Endothelial cell of hepatic sinusoid (primary cell): ENCODE data around the gene UQCC3.
"Not testable (repeated sequence)": the region's sequence is repeated elsewhere in the genome, so short reads cannot be mapped to it uniquely, and the experiment has no call there.

Experiments
- in situ Hi-C: cut with HindIII; loops from 2 replicates; pipeline ENCODE4 v1.10.0; 2017; ENCODE audit warnings: low sequenced_read_pairs

UQCC3 gene, protein sequence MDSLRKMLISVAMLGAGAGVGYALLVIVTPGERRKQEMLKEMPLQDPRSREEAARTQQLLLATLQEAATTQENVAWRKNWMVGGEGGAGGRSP

DNA sequence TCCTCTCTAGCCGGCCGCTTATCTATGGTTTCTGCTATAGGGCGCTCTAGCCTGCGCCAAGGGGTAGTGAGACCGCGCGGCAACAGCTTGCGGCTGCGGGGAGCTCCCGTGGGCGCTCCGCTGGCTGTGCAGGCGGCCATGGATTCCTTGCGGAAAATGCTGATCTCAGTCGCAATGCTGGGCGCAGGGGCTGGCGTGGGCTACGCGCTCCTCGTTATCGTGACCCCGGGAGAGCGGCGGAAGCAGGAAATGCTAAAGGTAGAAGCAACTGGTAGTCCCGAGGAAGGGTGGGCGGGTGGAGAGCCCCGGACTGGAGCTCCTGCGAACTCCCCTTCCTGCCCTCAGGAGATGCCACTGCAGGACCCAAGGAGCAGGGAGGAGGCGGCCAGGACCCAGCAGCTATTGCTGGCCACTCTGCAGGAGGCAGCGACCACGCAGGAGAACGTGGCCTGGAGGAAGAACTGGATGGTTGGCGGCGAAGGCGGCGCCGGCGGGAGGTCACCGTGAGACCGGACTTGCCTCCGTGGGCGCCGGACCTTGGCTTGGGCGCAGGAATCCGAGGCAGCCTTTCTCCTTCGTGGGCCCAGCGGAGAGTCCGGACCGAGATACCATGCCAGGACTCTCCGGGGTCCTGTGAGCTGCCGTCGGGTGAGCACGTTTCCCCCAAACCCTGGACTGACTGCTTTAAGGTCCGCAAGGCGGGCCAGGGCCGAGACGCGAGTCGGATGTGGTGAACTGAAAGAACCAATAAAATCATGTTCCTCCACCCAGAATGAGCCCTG is at the start of gene UQCC3, which contains the start of gene LBHD1:
TSS of gene UQCC3 (plus strand) at position 66 of the 782 bp plus-strand sequence. CDS start at position 139, 73 bp downstream.
TSS of gene LBHD1 (minus strand) at position 660 of the 782 bp plus-strand sequence. CDS start 2,236 bp downstream, outside the sequence.
- in situ Hi-C loops = loop anchor here (5.0 kb wide), 1 partner anchor 101 kb away; the partner anchor contains the start of gene TAF6L

DNA sequence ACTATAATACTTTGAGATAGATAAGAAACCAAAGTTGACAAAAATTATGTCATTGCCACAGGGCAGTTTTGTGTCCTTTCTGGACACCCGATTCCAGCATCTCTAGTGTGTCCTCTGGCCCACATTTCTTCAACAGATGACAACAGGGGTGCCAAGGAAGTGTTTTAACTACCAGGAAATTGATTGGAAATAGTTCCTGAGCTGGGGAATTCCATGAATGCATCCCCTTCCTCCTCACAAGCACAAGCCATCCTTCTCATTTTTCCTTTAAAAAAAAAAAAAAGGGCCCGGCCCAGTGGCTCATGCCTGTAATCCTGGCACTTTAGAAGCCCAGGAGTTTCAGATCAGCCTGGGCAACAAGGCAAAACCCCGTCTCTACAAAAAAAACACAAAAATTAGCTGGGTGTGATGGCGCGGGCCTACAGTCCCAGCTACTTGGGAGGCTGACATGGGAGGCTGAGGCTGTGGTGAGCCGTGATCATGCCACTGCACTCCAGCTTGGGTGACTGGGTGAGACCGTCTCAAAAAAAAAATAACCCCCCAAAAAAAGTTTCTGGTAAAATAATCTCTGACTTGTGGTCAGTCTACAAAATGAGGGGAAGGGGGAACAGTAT is 48.9 kb upstream of the UQCC3 start:
- in situ Hi-C loops = no loop called here

DNA sequence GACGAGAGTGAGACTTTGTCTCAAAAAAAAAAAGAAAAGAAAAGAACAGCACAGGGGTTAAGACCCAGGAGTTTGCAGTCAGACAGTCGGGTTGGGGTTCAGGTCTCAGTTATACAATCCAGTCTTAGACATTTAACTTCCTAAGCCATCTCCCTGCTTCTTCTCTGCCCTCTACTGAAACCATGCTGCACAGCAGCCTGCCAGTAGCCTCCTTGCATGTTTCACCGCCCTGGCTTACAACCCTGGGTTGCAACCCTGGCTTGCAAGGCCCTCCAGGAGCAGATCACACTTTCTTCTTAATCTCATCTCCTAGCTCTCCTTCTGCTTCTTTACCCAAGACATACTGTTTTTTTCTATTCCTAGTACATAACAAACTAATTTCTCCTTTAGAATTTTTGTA is 43.8 kb upstream of the UQCC3 start:
- in situ Hi-C loops = no loop called here

DNA sequence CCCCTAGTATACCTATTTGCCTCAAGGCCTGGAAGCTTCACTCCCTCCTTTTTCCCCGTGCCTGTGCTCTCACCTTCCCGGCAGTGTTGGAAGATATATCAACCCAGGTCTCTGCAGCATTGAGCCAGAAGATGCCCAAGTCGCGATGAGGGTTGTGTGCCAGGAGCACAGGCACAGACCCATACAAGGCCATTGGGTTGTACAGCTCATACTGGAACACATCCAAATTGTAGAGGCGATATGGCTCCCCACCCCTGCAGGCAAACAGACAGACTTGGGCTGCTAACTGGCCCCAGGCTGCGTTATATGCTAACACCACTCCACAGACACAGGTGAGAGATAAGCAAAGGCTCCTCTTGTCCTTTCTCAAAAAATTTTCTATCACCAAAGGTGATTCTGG is 39.0 kb upstream of the UQCC3 start:
- in situ Hi-C loops = loop anchor here (10.0 kb wide), 3 partner anchors 48 to 208 kb away; no protein-coding TSS in a partner anchor

DNA sequence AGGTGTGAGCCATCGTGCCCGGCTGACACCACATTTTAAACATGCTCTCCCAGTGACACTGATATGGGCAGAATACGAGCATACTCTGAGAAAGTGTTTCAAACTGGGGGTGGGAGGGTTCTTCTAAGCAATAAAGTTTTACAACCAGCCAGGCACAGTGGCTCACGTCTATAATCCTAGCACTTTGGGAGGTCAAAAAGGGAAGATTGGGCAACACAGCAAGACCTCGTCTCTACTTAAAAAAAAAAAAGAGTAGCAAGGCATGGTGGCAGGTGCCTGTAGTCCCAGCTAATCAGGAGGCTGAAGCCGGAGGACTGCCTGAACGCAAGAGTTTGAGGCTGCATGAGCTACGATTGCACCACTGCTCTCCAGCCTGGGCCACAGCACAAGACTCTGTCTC is 27.3 kb upstream of the UQCC3 start:
- in situ Hi-C loops = no loop called here

DNA sequence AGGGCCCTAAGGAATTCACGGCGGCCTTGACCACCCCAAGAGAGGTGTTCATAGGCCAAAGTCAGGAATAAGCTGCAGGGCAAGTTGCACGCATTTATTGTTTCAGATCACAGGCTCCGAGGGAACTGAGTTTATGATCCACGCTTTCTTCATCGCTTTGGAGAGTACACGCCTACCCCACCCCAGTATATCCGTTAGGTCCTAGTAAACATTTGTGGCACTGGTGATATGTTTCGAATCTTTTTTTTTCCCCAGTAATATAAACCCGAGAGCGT is 25.9 kb upstream of the UQCC3 start:
- in situ Hi-C loops = no loop called here

DNA sequence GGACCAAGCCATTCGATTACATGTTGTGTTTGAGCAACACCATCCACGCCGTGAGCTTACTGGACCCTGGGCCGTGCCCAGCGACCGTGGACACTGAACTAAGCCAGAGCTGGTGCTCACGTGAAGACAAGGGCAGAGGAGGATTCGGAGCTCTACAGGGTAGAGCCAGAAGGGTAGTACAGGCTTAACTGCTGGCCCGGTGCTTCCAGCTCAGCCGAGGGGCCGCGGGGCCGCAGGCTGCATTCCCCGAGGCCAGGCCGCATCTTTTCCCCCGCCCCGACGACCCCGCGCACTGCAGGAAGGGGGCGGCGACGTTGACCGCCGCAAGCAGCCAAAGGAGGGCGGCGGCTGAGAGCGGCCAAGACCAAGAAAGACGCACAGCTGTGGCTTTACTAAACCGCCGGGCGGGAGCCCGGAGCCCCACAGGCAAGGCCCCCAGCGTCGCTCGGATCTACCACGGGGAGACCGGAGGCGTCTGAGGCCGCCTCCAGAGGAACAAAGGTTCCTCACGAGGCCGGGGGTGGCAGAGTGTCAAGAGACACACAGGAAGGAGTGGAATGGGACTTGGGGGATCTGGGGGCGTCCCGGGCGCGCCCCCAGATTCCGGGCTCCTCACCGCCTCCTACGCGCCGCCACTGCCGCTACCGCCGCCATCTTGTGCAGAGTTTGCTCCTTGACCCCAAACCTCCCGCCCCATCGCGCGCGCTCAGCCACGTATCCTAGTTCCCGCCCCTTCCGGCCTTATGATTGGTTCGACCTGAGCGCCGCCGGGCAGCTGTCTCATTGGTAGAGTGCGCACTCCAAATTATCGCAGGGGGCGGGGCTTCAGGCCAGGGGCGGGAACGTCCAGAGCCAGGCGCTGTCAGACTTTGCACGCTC is 25.3 kb upstream of the UQCC3 start, which contains the start of gene GANAB:
TSS of gene GANAB (minus strand) at position 668 of the 879 bp plus-strand sequence. CDS start at position 654, 14 bp downstream.
- in situ Hi-C loops = no loop called here

DNA sequence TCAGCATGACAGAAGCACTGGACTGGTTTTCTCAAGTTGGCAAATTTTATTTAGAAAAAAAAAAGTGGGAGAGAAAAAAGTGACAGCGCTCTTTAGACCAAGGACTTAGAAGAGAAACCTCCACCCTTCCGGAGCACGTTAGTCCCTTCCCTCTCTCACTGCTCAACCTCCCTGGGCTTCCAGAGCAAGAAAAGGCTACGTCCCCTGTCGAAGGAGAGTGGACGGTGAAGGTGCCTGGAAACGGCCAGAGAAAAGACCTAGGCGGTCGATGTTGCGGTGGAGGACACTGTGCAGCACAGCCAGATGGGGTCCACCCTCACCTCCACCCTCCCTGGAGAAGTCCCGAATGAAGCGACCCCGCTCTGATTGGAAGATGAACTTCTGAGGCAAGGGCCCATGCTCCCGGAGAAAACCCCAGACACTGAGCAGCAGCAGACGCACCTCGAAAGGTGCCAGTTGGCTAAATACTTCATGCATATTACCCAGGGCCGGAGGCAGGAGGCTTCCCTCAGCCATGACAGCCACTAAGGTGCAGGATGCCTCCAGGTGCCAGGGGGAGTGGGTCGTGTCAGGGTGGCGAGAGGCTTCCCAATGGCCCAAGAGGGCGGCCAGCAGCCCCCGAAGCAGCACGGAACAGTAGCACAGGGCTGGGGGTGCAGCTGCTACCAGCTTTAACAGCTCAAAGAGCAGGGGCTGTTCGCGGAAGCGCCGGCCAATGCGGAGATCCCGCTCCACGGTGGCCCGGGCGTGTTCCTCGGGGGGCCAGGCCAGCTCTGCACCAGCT is 24.5 kb upstream of the UQCC3 start:
- in situ Hi-C loops = no loop called here

DNA sequence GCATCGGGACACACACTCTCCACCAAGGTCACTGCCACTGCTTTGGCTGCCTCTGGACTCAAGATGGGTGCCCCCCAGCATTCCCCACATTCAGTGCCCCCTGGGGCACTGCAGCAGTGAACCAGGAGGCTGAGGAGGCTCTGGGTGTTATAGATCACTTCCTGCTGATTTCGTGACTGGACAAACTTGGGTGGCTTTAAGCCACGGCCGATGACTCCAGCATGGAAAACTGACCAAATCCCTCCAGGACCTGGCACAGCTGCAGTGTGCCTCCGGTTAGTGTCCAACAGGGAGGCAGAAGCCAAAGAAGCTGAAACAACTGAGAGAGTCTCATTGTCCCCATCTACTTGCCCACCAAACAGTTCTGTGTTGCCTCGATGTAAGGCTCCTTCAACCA is 23.9 kb upstream of the UQCC3 start:
- in situ Hi-C loops = no loop called here

DNA sequence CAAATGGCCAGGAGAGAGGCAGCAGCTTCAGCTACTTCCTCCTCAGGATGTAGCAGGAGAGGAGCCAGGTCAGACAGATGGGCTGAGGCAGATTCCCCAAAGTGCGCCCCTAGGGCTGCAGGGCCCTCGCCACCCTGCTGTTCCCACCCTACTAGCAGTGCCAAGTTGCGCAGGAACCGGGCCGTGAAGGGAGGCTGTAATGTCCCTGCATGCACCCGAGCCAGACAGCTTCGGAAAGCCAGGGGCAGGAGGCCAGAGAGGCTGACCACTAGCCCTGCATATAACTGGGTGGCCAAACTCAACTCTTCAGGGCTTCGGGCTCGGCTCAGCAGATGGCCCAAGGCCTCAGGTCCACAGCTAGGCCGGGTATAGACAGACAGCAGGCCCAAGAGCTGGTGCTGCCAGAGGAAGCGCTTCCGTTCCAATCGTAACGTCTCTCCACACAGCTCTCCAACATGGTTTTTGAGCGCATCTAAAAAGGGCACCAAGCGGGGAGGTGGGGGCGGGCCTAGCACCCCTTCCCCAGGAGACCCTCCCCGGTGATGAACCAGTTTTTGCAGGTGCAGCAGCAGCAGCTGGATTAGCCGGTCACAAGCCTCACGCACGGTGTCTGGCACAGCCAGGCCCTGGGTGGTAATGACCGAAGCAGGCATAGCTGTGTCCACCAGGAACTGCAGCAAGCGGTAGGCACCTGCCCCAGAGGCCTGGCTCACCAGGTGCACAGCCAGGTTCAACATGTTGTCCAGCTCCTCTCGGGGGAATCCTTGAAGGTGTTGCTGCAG is 23.1 kb upstream of the UQCC3 start:
- in situ Hi-C loops = no loop called here

DNA sequence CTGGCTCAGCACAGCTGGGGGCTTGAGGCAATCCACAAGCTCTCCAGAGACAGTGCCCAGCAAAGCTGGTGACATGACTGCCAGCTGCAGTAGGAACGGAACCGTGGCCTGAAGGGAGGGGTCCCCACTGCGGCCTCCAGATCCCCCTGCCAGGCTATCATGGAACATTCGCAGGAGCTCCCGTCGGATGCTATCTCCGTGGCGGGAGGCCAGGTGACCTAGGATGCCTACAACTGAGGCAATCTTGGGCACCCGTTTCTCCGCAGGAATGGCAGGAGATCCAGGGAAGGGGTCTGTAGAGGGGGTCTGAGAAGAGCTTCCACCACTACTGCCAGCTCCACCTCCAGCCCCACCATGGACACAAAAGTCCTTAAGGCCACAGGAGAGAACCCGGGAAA is 22.5 kb upstream of the UQCC3 start:
- in situ Hi-C loops = no loop called here

DNA sequence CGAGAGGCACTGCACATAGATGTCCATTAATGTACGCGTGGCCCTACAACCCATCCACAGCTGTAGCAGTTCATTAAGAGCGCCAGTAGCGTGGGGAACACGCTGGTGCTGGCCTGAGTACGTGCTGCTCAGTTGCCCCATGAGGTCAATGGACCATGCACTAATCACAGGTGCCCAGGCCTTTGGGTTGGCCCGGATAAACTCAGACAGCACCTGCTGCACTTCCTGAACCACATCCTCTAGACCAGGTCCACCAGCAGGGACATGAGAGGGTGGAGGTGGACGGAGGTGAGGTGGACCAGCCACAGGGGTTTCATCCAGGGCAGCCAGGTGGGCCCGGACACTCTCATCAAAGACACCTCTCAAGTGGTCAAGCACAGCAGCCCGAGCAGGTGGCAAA is 22.0 kb upstream of the UQCC3 start:
- in situ Hi-C loops = no loop called here

DNA sequence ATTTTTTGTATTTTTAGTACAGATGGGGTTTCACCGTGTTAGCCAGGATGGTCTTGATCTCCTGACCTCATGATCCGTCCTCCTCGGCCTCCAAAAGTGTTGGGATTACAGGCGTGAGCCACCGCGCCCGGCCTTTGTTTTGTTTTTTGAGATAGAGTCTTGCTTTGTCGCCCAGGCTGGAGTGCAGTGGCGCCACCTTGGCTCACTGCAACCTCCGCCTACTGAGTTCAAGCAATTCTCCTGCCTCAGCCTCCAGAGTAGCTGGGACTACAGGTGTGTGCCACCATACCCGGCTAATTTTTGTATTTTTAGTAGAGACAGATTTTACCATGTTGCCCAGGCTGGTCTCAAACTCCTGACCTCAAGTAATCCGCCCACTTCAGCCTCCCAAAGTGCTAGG is 21.2 kb upstream of the UQCC3 start:
- in situ Hi-C loops = not testable (repeated sequence)

DNA sequence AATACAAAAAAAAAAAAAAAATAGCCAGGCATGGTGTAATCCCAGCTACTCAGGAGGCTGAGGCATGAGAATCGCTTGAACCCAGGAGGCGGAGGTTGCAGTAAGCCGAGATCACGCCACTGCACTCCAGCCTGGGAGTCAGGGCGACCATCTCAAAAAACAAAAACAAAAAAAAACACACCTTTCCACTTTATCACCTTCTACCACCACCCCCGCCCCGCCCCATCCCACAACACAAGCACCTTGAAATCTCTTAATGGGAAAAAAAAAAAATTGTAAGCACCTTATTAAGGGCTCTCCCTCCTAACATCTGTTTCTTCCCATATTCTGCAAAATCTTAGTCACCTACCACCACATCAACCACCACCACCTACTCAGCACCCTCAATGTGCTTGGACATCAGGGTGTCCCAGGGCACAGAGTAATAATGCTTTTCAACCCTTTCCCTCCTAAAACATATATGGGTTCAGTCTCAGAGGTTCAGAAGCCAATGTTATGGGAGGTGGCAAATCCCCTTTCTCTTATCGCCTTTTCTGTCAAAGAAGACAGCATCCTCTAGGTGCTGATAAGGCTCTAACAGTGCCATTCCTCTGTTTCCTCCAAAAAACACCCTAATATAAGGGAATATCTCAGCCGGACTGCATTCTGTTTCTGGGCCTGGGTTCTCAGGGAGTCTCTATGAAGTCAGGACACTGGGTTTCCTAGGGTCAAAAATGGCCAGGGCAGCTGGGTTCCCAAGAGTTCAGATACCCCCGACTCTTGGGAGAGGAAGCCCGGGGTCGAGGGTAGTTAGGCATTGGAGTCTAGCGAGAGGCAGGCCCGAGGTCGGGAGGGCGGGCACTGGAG is 19.1 kb upstream of the UQCC3 start:
- in situ Hi-C loops = no loop called here

DNA sequence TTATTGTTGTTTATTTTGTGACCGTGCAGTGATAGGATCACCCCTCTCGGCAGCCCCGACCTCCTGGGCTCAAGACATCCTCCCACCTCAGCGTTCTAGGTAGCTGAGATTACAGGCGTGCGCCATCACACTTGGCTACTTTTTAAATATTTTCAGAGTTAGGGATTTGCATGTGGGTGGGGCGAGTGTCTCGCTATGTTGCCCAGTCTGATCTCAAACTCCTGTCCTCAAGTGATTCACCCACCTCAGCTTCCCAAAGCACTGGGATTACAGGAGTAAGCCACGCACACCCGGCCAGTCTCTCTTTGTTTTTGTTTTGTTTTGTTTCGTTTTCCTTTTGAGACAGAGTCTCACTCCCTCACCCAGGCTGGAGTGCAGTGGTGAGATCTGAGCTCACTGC is 17.2 kb upstream of the UQCC3 start:
- in situ Hi-C loops = no loop called here

DNA sequence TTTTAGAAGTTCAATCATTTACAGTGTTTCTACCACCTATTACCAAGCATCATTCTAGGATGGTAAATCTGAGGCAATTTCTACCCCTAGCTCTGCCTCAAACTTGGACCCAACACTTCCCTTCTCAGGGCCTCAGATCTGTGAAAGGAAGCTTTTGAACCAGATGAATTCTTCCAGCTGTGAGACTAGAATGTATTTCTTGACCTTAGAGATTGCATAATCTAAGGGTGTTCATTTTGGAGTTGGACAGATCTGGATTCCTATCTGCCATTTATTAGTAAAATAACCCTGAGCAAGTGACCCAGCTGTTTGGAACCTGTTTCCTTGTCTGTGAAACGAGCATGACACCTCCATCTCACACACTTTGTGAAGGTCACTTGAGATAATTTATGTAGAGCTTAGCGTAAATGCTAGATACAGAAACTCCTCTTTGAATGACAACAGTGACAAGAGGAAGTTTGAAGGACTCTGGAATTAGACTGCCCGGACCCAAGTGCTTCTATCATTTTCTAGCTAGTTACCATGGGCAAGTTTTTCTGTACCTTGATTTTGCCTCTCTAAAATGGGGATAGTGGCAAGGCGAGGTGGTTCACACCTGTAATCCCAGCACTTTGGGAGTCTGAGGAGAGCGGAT is 14.6 kb upstream of the UQCC3 start:
- in situ Hi-C loops = no loop called here

DNA sequence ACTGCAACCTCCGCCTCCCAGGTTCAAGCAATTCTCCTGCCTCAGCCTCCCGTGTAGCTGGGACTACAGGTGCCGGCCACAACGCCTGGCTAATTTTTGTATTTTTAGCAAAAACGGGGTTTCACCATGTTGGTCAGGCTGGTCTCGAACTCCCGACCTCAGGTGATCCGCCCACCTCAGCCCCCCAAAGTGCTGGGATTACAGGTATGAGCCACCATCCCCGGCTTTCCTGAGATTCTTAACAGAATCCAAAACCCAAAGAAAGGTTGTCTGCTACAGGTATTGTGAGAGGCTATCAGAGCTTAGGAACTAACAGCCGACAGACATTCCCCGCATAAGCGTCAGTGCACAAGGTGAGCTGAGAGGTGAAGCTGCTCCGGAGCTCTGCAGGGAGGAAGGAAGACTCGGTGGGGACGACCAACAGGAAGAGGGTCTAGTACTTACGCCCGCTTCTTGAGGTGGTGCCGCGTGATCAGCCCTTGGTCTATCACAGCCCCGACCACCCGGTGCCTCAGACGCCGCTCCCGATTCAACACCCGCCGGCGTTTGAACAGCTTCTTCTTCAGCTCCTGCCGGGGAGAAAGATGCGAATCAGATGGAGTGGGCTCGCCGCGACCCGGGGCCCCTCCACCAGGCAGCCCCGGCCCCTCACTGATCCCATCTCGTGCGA is 6.9 kb upstream of the UQCC3 start:
- in situ Hi-C loops = no loop called here

DNA sequence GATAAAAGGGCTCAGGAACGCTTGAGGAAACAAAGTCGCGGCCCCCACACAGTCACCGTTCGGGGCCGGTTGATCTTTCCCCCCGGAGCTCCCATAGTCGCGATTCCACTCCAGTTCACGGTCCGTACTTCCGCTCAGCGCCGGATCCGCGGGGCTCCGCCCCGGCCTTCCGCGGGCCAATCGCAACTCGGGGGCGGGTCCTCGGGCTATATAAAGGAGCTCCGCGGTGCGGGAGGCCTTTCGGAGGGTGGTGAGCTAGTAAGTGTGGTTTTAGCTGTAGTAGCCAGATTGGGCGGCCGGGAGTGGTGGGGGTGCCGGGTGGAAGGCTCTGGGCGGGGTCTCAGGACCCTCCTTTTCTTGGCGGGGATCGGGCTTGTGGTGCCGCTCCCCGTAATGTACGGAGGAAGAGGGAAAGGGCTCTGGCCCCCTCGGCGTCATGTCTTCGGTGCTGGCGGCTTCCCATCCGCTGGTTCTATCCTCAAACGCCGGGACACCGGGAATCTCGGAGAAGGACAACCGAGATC is 6.3 kb upstream of the UQCC3 start, which contains the start of the genes C11orf98 and CSKMT:
TSS of gene C11orf98 (minus strand) at position 136 of the 524 bp plus-strand sequence. CDS start at position 95, 41 bp downstream.
TSS of gene CSKMT (plus strand) at position 238 of the 524 bp plus-strand sequence. CDS start 568 bp downstream, outside the sequence.
- in situ Hi-C loops = no loop called here
